ENCODE results near the gene ZNF467. TPM values are rescaled to one million over a fixed set of nuclear protein-coding genes. Genes with fewer than 3 reads are reported as not detected.
A peak's percentile ranks its signal among the peaks of the same experiment; 100 is the strongest.

ZNF467 gene
- total RNA-seq, 4 donors from 2014 or later, result 1.2 to 4.4 (median 2.0) TPM

GRCh38 chr7:149787428-149788299 is 14.3 kb upstream of the ZNF467 start:
- WGBS, 2 donors, result 40 to 68% methylated on average over 4 to 18 of the region's 35 CpGs
- Histone ChIP-seq H3K36me3 (no peaks in the 10 kb centered on the region), H3K27me3 (peaks cover 3 to 78% (median 4%) of the 10 kb centered on the region in 4 donors), H3K9me3 (no peaks in the 10 kb centered on the region), H3K27ac (no peak overlapping the region), H3K4me3 (no peak overlapping the region), H3K4me1 (peaks cover 3 to 31% (median 4%) of the 10 kb centered on the region in 3 donors)
- TF ChIP-seq POLR2A (IDR thresholded peaks at IDR 0.05), result no peak
- TF ChIP-seq CTCF (IDR thresholded peaks at IDR 0.05), result peak in 2 of 6 experiments; percentile 9 to 16
- no peak for DNase-seq
- intact Hi-C loops (cut with DNase I), result no loop called here

DNA sequence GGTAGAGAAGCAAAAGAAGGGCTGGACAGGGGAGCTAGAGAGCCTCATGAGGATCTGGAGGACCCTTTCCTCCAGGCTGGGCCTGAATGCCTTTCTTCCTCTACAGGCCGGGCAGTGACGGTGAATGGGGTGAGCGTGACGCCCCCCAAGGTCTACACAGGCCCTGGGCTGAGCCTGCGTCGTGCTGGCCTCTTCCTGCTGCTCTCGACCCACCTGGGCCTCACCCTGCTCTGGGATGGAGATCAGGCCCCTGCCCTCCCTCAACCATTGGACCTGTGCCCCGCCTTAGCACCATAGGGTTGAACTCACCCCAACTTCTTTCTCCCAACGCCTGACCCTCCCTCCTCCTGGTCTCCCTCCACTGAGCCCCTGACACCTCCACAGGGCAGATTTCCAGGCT is 12.6 kb upstream of the ZNF467 start:
- intact Hi-C loops (cut with DNase I), result no loop called here
- H3K4me1 ChIP-seq, result peaks cover 3 to 32% (median 4%) of the 10 kb centered on the region in 3 donors
- H3K4me3 ChIP-seq, result no peak overlapping the region
- TF ChIP-seq CTCF (IDR thresholded peaks at IDR 0.05), result no peak
- TF ChIP-seq POLR2A (IDR thresholded peaks at IDR 0.05), result no peak
- H3K36me3 ChIP-seq, result no peaks in the 10 kb centered on the region
- no peak for DNase-seq
- peaks cover 3 to 62% (median 4%) of the 10 kb centered on the region in 4 donors for H3K27me3 ChIP-seq
- no peak overlapping the region for H3K27ac ChIP-seq
- no peaks in the 10 kb centered on the region for H3K9me3 ChIP-seq
- 68 to 70% methylated on average over 2 to 6 of the region's 9 CpGs for WGBS, 2 donors

DNA sequence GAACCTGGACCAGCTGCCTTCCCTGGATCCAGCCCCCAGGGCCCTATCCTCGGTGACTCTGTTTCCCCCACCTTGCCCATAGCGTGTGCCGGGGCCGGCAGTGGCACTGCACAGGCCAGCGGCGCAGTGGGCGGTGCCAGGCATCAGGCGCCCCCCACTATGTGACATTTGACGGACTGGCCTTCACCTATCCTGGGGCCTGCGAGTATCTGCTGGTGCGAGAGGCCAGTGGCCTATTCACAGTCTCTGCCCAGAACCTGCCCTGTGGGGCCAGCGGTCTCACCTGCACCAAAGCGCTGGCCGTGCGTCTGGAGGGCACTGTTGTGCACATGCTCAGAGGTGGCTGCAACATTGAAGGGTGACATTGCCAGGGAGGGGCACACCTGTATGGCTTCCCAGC is 12.0 kb upstream of the ZNF467 start:
- intact Hi-C loops (cut with DNase I), result no loop called here
- Histone ChIP-seq H3K36me3 (no peaks in the 10 kb centered on the region), H3K4me1 (peaks cover 3 to 29% (median 3%) of the 10 kb centered on the region in 3 donors), H3K9me3 (no peaks in the 10 kb centered on the region), H3K27me3 (peaks cover 0 to 56% (median 3%) of the 10 kb centered on the region in 4 donors), H3K27ac (no peak overlapping the region), H3K4me3 (no peak overlapping the region)
- no peak for TF ChIP-seq POLR2A (IDR thresholded peaks at IDR 0.05)
- TF ChIP-seq CTCF (IDR thresholded peaks at IDR 0.05), result no peak
- no CpG with 5 or more reads among the region's 15 CpGs for WGBS, 2 donors
- DNase-seq, result no peak

GRCh38 chr7:149784251-149784608 is 10.8 kb upstream of the ZNF467 start:
- H3K27ac ChIP-seq, result no peak overlapping the region
- DNase-seq, result no peak
- TF ChIP-seq CTCF (IDR thresholded peaks at IDR 0.05) (no peak), POLR2A (IDR thresholded peaks at IDR 0.05) (no peak)
- no peaks in the 10 kb centered on the region for H3K36me3 ChIP-seq
- peaks cover 0 to 23% (median 3%) of the 10 kb centered on the region in 3 donors for H3K4me1 ChIP-seq
- H3K27me3 ChIP-seq, result peaks cover 0 to 44% (median 1%) of the 10 kb centered on the region in 4 donors
- H3K9me3 ChIP-seq, result no peaks in the 10 kb centered on the region
- H3K4me3 ChIP-seq, result no peak overlapping the region
- intact Hi-C loops (cut with DNase I), result no loop called here
- WGBS, 2 donors, result 68 to 92% methylated on average over 4 to 5 of the region's 5 CpGs

Measured in esophagus squamous epithelium (tissue), 5 donors.